CD4-positive, alpha-beta T cell treated with Interleukin-1 beta for 1 hour (primary cell): ENCODE results near the gene GGT6.

Experiments used
- DNase-seq, 2 donors: peaks; one replicate each; pipeline ENCODE4 v3.0.0-alpha.2; 2020 to 2022

Gene GGT6

DNA sequence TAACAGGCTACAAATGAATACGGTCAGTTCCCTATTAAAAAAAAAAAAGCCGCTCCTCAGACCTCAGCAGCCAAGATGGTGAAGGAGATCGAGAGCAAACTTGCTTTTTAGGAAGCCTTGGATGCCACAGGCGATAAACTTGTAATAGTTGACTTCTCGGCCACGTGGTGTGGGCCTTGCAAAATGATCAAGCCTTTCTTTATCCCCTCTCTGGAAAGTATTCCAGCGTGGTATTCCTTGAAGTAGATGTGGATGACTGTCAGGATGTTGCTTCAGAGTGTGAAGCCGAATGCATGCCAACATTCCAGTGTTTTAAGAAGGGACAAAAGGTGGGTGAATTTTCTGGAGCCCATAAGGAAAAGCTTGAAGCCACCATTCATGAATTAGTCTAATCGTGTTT is 11.8 kb upstream of the GGT6 start:
- DNase-seq: no peak

- no peak for DNase-seq
Measured at GRCh38 chr17:4569591-4569990, 9.2 kb upstream of the GGT6 start.

DNA sequence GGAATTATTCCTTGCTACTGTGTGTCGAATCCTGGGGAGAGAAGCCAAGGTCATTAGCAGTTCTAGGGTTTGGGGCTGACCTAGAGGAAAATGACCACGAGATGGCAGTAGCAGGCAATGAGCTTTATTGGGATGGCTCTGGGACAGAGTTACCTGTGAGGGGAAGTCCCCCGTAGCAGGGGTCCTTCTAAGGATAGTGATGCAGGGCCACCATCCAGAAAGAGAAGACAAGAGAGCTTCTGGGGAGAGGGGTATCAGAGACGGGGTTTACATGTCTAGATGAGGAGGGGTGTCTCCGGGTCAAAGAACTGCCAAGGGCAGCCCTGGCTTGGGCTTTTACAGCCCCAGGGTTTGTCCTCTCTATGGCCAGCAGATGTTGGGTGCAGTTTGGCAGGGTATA is 6.4 kb upstream of the GGT6 start:
- peak; percentile 16 to 43 for DNase-seq

DNA sequence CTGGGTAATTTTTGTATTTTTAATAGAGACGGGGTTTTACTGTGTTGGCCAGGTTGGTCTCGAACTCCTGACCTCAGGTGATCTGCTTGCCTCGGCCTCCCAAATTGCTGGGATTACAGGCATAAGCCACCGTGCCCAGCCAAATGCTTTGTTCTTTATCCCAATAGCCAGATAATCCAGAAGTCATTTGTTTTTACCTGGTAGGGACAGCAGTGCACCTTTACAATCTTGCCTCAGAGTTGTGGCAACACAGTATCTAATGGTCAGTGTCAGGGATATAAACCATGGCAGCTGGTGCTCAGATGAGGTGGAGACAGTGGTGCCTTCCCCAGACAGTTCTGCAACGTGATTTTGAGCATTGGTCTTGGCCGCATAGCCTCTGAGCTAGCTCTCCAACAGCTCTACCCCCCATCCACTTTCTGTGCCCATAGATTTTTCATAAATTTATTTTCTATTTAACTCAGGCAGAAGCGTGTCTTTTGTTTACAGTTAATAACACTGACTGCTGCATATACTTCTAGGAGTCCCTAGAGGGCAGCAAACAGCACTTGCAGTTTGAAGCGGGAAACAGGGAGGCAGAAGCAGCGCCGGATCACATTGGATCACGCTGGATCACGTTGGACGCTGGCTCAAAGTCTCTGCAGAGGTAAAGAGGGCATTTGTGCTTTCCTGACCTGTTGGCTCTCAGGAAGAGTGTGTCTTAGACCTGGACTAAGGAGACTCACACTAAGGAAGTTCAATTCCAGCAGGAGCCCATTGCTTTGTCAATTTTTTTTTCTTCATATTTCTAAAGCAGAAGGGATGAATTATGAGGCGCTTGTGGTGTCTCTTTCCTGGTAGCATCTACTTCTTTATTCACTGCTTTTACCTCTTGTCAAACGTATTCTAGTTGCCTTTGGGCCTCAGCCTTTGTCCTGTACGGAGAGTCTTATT is 5.1 kb upstream of the GGT6 start:
- DNase-seq: peak; percentile 53 to 62

DNA sequence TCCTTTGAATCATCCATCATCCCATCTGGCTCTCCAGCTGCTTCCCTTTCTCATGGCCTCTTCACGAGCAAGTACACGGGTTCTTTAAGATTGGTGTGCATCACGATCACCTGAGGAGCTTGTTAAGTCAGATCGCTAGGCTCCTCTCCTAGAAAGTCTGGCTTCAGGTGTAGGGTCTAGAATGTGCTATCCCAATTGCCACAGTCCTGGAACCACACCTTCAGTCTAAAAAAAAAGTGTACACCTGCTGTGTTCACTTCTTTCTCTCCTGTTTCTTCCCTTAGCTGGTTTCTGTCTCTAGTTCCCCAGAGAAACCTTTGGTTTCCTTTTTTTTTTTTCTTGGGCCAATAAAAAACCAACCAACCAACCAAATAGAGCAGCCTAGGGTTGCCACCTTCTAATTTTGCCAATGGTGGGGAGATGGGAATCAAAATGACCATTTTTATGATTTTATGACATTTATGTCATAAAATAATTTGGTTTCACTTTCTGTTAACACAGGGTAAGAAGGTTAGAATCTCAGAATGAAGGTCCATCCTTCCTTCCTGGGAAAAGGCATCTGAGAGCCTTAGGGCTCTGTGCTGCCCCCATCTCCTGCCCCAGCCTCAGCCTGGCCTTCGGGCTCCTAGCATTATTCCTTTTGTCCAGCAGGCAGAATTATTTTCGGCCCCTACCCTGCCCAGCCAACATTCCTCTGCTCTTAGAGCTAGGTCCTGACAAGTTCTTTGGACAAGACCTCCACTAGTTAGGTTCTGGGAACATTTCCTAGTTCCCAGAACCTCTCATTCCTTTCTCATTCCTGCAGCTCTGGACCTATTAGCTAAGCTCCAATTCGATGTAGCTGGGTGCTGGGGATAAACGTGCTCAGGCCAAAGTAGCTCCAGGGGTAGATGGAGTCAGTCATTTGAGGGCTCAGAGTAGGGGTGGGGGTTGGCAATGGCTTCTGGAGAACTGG is 1.9 kb upstream of the GGT6 start:
- DNase-seq: no peak

GRCh38 chr17:4560837-4561256 is 470 bp upstream of the GGT6 start:
- no peak for DNase-seq

DNA sequence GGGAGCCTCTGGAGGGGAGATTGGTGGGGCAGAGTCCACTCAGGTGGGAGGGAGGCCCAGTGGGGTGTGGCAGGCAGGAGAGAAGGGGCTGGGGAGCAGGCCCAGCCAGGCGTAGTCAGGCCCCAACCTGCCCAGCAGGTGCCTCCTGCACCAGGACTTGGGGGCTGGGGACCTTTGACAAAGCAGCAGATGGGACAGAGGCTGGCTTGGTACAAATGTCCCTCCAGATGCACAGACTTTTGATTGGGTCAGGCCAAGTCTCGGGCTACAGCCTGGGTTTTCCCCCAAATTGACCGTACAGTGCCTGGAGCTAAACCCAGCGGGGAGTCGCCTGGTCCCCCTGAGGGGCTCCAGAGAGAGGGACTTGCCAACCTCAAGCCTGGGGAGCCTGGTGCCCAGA is 411 bp downstream of the GGT6 start:
- DNase-seq: no peak

DNA sequence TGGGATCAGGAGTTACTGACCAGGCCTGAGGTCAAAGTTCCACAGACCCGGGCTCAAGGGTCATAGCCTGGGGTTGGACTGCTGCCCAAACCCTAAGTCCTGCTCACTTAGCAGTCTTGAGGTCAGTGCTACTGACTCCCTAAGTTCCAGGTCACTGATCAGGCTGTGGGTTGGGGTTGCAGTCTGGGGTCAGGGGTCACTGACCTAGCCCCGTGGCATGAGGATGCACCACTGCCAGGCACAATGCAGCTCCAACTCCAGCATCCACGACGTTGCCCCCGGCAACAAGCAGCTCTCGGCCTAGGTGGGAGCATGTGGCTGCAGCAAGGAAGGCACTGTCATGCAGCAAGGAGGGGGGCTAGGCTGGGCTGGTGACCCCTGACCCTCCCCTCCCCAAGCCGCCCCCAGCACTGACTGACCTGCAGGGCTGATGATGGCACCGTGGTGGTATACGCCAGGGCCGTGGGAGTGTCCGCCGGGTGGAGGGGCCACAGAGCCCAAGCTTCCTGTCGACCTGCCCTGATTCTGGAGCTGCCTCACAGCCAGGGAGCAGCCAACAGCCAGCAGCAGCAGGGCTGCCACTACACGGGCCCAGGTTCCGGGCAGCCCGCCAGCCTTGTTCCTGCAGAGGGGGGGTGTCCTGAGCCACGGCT is 1.1 kb downstream of the GGT6 start:
- DNase-seq: no peak

GRCh38 chr17:4558347-4558971 is 1.9 kb downstream of the GGT6 start:
- DNase-seq: no peak

GRCh38 chr17:4557626-4558346 is 2.6 kb downstream of the GGT6 start:
- no peak for DNase-seq

- no peak for DNase-seq
Measured at GRCh38 chr17:4556996-4557395, 3.4 kb downstream of the GGT6 start.

DNA sequence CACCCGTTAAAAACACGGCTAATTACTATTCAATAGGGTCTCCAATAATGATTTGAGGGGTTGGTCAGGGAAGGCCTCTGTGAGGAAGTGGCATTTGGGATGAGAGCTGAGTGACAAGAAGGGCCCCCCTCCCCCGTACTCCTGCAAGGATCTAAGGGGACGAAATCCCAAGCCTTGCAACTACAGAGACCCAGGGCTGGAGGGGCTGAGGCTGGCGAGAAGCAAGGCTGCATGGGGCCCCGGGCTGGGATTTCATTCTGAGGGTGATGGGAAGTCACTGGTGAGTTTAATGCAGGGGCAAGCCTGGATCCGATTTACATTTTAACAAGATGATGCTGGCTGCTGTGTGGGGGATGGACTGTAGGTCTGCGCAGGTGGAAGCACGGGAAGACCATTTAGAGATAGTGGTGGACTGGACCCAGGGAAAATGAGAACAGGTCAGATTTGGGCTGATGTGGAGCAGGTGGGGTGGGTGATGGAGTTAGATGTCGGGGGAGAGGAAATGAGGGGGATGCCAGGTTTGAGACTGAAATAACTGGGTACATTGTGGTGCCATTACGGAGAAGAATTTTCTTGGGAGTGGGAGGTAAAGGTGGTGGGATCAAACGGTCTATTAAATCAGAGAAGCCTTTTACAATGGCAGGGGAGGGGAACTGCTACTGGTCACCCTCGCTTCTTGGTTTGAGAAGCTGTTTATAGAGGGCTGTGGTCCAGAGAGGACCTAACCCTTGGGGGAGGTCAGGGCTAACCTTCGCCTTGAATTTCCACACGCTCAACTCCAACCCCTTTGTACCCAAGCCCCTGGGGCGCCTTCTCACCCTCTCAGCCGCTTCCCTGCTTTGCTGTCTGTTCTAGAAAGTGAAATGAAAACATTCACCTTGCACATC is 4.3 kb downstream of the GGT6 start:
- DNase-seq: no peak

DNA sequence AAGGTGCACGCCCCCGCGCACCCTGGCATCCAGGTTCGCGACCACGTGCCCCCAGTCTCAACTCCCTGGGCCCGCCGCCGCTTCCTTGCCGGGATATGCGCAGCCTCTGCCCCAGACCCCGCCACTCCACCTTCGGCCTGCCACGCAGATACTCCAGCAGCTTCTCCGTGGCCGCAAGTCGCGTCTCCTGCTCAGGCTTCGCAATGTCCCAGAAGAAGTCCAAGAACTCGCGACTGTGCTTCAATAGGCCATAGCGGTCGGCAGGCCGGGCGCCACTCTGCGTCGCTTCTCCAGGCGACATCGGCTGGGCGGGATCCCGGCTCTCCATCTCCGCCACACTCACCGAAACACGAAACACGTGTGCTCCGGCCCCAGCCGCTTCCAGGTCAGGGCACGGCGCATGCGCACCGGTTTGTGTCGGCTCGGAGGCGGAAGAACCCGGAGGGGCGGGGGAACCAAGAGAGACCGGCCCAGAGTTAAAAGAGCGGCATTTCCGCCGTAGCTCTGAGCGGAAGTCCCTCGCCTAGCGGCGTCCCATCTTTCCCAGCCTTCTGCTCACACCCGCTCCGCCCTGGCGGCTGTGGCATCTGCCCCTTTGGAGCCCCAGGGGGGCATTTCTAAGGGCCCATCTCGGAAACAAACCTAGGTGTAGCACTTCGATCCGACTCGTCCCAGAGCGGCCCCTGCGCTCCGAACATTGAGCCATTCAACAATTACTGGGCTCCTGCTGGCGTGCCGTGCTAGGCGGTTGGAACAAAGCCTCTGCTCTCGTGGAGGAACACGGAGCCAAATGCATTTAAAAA is 5.2 kb downstream of the GGT6 start, which contains the start of gene MYBBP1A:
TSS of gene MYBBP1A (minus strand) at position 388 of the 803 bp plus-strand sequence. CDS start at position 328, 60 bp downstream.
- DNase-seq: peak; percentile 96

GRCh38 chr17:4554441-4554996 is 5.9 kb downstream of the GGT6 start:
- no peak for DNase-seq

DNA sequence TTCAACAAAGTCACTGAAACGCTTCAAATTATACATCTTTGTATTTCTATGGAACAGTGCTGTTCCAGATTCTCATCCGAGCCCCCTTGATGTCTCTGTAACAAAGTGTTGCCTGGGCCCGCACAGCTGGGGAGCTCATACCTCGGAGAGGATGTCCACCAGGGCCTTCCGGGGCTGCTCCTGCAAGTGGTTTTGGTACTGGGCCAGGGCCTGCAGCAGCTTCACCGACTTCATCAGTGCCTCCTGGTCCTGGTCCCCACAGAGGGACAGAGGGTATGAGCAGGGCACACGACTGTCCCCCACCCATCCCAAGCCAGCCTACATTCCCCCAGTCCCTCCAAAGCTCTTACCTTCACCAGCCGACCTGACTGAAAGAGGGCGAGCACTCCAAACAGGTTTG is 6.7 kb downstream of the GGT6 start:
- DNase-seq: no peak

DNA sequence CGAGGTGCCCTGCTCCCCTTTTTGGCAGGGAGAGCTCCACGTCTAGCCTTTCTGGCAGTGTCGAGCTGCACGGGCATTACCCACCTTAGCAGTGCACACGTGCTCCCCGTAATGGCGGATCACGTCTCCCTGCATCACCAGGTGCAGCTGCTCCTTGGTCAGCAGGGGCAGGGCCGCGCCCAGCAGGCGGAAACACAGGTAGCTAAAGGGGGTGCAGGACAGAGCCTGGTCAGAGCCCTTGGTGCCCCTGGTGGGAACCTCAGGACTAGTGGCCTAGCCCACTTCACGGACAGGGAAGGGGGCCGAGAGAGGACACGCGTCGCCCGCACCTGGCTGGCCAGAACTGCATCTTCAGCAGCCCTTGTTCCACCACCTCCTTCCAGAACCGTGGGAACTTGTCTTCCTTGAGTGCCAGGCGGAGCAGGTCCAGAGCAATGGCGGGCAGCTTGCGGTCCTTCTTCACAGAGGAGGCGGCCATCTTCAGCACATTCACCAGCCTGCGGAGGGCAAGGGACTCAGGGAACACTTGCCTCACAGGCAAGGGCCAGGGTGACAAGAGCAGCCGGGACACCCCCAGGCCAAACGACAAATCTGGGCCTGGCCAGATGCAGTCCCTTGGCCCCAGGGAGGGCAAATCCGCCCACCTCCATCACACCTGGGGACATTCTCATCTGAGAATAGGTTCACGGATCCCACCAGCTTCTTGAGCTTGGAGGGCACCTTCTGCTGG is 8.4 kb downstream of the GGT6 start:
- DNase-seq: no peak

- DNase-seq: no peak
Measured at GRCh38 chr17:4551141-4551540, 9.2 kb downstream of the GGT6 start.

GRCh38 chr17:4550534-4551039 is 9.8 kb downstream of the GGT6 start:
- no peak for DNase-seq
